Measurements from ENCODE around the gene KIF21B.

DNA sequence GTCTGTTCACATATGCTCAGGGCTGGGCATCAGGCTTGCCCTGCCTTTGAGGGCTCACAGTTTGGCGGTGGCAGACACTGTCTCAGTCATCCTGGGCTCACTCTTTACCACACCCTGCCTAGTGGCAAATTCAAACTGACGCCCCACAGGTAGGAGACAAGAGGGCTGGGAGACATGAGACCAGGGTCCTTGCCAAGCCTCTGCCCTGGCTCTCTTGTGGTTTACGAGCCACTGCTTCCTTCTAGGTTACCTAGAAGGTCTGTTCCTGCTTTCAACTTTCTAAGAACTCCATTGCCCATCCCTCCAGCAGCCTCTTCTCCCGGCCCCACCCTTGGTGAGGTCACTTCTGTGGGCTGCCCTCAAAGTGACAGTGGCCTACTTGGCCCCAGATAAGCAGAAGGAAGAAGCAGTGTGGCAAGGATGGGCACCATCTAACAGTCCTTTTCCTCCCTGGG is 10.5 kb downstream of the KIF21B start:
- TF ChIP-seq, protein P1, sequence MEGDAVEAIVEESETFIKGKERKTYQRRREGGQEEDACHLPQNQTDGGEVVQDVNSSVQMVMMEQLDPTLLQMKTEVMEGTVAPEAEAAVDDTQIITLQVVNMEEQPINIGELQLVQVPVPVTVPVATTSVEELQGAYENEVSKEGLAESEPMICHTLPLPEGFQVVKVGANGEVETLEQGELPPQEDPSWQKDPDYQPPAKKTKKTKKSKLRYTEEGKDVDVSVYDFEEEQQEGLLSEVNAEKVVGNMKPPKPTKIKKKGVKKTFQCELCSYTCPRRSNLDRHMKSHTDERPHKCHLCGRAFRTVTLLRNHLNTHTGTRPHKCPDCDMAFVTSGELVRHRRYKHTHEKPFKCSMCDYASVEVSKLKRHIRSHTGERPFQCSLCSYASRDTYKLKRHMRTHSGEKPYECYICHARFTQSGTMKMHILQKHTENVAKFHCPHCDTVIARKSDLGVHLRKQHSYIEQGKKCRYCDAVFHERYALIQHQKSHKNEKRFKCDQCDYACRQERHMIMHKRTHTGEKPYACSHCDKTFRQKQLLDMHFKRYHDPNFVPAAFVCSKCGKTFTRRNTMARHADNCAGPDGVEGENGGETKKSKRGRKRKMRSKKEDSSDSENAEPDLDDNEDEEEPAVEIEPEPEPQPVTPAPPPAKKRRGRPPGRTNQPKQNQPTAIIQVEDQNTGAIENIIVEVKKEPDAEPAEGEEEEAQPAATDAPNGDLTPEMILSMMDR (conservative IDR thresholded peaks at IDR 0.05; ENCODE audit: low read length): no peak
- no peak for TF ChIP-seq EZH2phosphoT487 (IDR thresholded peaks at IDR 0.05; ENCODE audit: borderline replicate concordance)
